GM19240 (cell line): ENCODE data around the gene GNAQ.
"Not testable (repeated sequence)": the region's sequence is repeated elsewhere in the genome, so short reads cannot be mapped to it uniquely, and the experiment has no call there.

Experiments
- DNase-seq: peaks from one replicate; pipeline ENCODE4 v3.0.0; 2011; ENCODE audit warnings: low spot score; ENCODE audit not compliant: insufficient read length

GNAQ gene

DNA sequence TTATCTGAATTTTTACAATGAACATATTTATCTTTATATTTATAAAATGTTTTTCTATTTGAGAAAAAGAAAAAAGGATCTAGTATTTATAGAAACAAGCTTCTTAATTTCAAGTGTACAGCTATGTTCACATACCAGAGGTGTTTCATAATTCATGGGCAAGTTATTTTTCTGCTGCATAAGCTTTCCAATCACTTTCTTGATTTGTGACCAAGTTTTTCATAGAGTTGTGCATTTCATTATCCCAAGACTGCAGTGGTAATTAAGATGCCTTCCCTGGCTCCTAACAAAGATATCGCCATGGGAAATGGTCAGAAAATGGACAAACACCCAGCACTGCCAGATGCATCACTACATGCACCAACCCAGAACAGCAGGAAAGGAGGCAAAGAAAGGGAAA is 124.6 kb downstream of the GNAQ start:
- no peak for DNase-seq

DNA sequence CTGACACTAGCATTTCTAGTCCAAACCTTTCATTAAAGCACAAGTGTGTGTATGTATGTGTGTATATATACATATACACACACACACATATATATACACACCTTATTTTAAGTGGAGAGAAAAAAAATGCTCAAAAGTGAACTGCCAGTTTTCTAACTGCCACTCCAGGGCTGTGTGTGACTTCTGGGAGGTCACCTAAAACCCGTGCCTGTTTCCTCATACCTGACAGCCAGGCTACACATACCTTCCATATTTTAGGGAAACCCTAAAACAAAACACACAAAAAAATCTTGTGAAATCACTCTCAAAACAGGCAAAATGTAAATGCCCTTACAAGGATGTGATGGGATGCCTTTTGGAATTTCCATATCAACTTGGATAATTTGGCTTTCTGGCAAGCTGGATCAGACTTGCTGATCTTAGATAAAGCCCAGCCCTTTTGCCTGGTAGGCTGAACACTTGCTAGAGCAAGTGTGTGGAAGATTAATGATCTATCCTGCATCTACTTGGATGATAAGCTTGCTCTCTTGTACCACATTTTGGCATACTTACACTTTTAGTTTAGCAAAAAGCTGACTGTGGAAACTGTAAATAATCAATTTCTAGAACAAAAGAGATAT is 127.8 kb downstream of the GNAQ start:
- no peak for DNase-seq

GRCh38 chr9:77901771-77902170 is 129.8 kb downstream of the GNAQ start:
- DNase-seq = no peak

DNA sequence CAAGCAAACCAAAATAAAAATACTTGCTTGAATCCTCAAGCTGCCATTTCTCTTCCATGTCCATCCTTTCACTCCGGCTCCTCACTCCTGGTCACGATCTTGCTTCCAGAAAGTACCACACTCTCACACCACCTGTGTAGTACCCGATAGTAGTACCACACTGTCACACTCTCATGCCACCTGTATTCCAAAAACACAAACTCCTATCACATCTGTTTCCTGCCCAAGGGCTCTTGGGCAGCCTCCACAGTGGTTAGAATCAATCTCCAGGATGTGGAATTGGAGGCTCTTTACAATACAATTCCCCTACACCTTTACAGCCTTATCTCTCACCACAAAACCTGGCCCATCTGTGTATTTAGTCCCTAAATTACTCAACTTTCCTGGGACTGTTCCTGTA is 130.6 kb downstream of the GNAQ start:
- DNase-seq = no peak

DNA sequence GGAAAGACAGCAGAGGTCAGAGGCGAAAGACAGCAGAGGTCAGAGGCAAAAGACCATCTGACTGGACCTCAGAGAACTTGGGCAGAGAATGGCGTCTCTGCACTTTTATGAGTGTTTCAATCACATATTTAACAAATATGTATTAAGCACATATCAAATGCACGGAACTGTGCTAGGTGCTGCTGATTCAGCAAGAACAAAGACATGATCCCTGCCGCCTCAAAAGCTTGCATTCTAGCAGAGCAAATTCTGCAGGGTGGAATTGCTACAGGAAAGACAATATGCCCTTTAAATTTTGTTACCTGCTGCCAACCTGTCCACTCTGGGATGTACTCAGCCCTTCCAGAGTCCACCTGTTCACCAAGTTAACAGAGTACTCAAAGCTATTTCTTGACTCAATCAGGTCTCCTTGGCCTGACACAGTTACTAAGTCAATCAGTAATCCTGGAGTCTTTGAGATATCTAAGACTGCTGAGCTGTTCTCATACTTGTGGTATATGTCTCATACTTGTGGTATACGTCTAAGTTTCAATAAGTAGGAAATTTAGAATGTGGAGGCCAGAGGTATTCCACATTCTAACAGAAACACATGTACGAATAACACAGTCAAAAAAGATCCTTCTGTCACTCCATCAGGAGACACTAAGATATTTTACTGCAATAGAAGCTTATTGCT is 131.8 kb downstream of the GNAQ start:
- DNase-seq = no peak

DNA sequence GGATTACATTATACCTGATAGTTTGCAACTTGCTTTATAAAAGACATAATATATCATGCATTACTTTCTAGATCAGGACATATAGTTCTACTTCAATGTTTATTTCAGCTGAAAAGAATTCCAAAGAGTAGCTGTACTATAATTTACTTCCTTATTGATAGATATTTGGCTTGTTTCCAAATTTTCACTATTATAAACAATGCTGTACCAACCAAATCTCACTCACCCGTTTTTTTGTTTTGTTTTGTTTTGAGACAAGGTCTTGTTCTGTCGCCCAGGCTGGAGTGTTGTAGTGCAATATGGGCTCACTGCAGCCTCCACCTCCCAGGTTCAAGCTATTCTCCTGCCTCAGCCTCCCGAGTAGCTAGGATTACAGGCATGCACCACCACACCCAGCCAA is 132.7 kb downstream of the GNAQ start:
- no peak for DNase-seq

DNA sequence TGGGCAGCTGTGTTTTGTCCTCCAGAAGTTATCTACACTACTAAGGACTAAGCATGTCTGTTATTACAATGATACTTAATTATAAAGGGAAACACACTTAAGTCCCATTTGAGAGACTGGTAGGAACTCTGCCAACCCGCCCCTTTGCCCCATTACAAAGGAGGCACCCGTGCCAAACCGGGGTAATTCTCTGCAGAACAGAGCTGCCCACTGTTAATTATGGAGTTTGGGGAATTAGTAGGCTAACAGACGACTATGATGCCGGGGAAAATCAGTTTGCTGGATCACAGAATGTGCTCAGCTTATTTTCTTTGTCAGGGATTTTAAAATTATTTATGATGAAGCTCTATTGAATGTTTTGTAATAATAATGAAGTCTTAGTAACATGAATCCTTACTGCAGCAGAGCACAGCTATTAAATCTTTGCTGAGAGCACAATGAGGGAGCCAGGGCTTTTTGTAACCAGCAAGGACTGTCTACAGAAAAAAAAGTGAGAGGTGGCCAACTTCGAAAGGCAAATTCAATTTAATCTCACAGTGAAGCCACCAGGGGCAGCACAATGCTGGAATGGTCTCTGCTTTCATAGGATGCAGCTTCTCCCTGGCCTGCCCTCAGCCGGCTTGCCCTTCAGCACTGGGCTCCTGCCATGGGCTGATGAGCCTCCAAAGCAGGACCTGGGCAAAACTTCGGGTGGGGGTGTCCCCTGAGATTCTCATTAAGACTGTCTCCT is 134.5 kb downstream of the GNAQ start:
- DNase-seq = no peak

DNA sequence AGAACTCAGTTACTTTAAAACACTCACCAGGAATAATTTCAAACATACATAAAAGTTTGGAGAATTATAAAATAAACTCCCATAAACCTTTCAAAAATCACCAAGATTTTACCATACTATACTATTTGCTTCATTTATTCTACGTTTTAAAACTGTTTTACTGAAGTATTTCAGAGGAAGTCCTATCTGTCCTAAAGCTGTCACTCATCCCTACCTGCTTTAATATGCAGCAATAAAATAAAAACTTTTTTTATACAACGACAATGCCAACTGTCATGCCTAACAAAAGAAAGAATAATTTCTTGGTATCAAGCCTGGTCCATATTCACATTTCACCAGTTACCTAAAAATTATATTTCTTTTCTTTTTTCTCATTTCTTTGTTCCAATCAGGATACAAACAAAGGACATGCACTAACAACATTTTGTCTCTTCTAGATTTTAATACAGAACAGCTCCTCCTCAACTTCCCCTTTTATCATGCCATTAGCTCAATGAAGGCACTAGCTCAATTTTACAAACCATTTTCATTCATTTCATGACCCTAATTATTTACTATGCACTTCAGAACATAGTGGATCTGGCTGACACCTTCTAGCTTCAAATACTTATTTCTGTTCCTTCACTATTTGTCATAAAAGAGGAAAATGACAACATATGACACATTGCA is 135.2 kb downstream of the GNAQ start:
- no peak for DNase-seq

GRCh38 chr9:77893706-77894105 is 137.9 kb downstream of the GNAQ start:
- no peak for DNase-seq

- DNase-seq = no peak
Measured at GRCh38 chr9:77892955-77893514, 138.6 kb downstream of the GNAQ start.

- no peak for DNase-seq
Measured at GRCh38 chr9:77892171-77892570, 139.4 kb downstream of the GNAQ start.

GRCh38 chr9:77891128-77891800 is 140.3 kb downstream of the GNAQ start:
- no peak for DNase-seq

DNA sequence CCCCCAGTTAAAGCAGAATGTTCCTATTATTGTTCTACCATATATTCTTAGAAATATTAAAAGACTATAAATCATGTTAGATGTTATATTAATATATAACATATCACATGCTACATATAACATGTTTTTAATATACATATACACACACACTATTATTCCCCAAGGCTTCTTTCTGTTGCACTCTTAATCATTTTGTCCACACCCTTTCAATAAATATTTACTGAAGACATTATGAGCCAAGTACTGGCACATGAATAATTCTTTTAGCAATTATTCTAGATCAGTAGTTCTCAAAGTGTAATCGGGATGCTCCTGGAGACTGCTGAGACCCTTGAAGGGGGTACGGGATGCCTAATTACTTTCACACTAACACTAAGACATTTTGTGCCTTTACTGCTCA is 143.9 kb downstream of the GNAQ start:
- no peak for DNase-seq

- no peak for DNase-seq
Measured at GRCh38 chr9:77885104-77885672, 146.4 kb downstream of the GNAQ start.

- DNase-seq = no peak
Measured at GRCh38 chr9:77883846-77884771, 147.5 kb downstream of the GNAQ start.

GRCh38 chr9:77883133-77883532 is 148.5 kb downstream of the GNAQ start:
- DNase-seq = no peak

DNA sequence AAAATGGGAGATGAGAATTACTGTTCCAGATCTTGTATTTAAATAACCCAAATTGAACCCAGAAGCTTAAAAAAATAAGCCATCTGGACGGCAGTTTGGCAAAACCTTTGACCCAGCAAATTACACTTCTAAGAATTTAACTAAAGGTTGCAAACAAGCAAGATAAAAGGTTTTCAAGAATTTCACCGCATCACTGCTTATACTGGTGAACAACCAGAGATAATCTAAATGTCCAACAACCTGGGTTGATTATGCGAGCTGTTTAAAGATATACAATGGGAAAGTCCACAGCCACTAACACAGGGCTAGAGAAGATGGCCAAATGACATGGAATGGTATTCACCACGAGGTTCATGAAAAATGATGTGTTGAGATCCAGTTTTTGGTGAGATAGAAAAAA is 149.3 kb downstream of the GNAQ start:
- no peak for DNase-seq

DNA sequence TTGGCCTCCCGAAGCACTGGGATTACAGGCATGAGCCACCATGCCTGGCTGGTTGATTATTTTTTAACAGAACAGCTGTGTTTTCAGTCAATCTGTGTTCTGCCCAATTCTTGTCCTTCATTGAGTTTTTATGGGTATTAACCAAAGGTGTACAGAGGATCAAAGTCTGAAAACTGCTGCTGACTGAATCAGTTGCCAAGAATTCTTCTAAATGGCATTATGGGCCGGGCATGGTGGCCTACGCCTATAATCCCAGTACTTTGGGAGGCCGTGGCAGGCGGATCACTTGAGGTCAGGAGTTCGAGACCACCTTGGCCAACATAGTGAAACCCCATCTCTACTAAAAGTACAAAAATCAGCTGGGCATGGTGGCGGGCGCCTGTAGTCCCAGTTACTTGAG is 150.0 kb downstream of the GNAQ start:
- not testable (repeated sequence) for DNase-seq

GRCh38 chr9:77881111-77881510 is 150.5 kb downstream of the GNAQ start:
- no peak for DNase-seq

DNA sequence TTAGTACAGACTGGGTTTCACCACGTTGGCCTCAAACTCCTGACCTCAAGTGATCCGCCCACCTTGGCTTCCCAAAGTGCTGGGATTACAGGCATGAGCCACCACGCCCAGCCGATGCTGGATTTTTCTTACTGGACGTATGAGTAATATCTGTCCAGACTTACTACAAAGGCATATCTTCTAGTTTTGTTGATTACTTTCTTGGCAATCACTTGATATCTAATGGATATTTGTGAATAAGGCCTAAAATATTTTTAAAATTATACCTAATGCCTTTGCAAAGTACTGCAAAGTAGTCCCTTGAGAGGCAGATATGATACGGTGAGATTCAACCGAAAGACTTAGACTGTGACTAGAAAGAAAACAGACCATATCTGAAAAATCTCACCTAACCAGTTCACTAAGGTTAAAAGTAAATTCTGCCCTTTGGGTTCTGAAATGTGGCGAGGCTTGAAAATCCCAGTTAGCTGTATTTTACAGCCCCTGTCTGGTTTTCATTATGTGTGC is 152.1 kb downstream of the GNAQ start:
- no peak for DNase-seq
